Mucosa of descending colon (tissue), 3 donors: ENCODE data around the gene LGI1. TPM values are rescaled to one million over a fixed set of nuclear protein-coding genes. Genes with fewer than 3 reads are reported as not detected.

Source experiments
- ATAC-seq: fragments of 200-7000 bp; cut with Tn5 transposase; one replicate; pipeline ENCODE4 v1.9.1; 2020; ENCODE audit warnings: mild to moderate bottlenecking, moderate library complexity
- DNase-seq, 3 donors: peaks; one replicate each; pipeline ENCODE4 v3.0.0-alpha.2; 2020
- H3K36me3 ChIP-seq: fragments of 200-600 bp; one replicate; pipeline ENCODE4 v1.8.0; 2021; ENCODE audit warnings: low read depth, mild to moderate bottlenecking
- H3K4me1 ChIP-seq: fragments of 200-600 bp; one replicate; pipeline ENCODE4 v1.8.0; 2021; ENCODE audit warnings: low read depth, mild to moderate bottlenecking
- H3K4me3 ChIP-seq: fragments of 200-600 bp; one replicate; pipeline ENCODE4 v1.8.0; 2021; ENCODE audit warnings: mild to moderate bottlenecking
- H3K9me3 ChIP-seq: fragments of 200-600 bp; one replicate; pipeline ENCODE4 v1.8.0; 2021; ENCODE audit warnings: mild to moderate bottlenecking
- CTCF ChIP-seq: fragments of 200-600 bp; IDR thresholded peaks from one replicate; pipeline ENCODE4 v1.8.0; 2022; ENCODE audit warnings: antibody characterized with exemption, mild to moderate bottlenecking
- intact Hi-C, 2 donors: fragments of 100-400 bp; cut with DNase I in 1 of 2; cut with micrococcal nuclease in 1 of 2; formaldehyde crosslinking; loops; one replicate each; pipeline versions ENCODE4 v1.11.0 to v1.11.1; 2022; cut with DNase I, micrococcal nuclease
- total RNA-seq, 3 donors: library from RNA; stranded (reverse); fragmentation: NEBNext Ultra II Directional in 2 of 3; extraction: Animal tissue kit (Norgen Biotek cat#: 25700) in 2 of 3; gene quantifications; one replicate each; pipeline versions ENCODE4 v1.2.1 to v1.2.4, GENCODE V29; 2021 to 2023
- donor health status: DM: no; HTN: no; CAD: no; lungs with moderate emphysema.
- donor health status: DM: no; HTN: no; CAD: no.
- donor health status: DM: no; HTN: yes; CAD: no.

Gene LGI1
- total RNA-seq, 3 donors from 2014 or later, result 0.69 to 6.3 (median 1.3) TPM

- H3K4me1 ChIP-seq, result no peaks in the 10 kb centered on the region
- H3K4me3 ChIP-seq, result no peak overlapping the region
- no peak for TF ChIP-seq CTCF
- DNase-seq, result no peak
- no peaks in the 10 kb centered on the region for H3K36me3 ChIP-seq
- intact Hi-C loops, result no loop called here
- ATAC-seq, result no peak
- no peaks in the 10 kb centered on the region for H3K9me3 ChIP-seq
Measured at GRCh38 chr10:93771354-93771753, 13.6 kb downstream of the LGI1 start.

- Histone ChIP-seq H3K9me3 (no peaks in the 10 kb centered on the region), H3K4me1 (no peaks in the 10 kb centered on the region), H3K36me3 (no peaks in the 10 kb centered on the region), H3K4me3 (no peak overlapping the region)
- intact Hi-C loops, result no loop called here
- TF ChIP-seq CTCF, result no peak
- ATAC-seq (no peak), DNase-seq (no peak)
Measured at GRCh38 chr10:93773120-93773519, 15.4 kb downstream of the LGI1 start.

- no peak overlapping the region for H3K4me3 ChIP-seq
- ATAC-seq, result no peak
- no peaks in the 10 kb centered on the region for H3K9me3 ChIP-seq
- no peak for TF ChIP-seq CTCF
- H3K4me1 ChIP-seq, result no peaks in the 10 kb centered on the region
- no peak for DNase-seq
- intact Hi-C loops, result no loop called here
- H3K36me3 ChIP-seq, result no peaks in the 10 kb centered on the region
Measured at GRCh38 chr10:93773705-93774104, 16.0 kb downstream of the LGI1 start.

GRCh38 chr10:93775356-93775755, 17.6 kb downstream of the LGI1 start:
- no peak for TF ChIP-seq CTCF
- ATAC-seq, result no peak

GRCh38 chr10:93777092-93777491, 19.4 kb downstream of the LGI1 start:
- ATAC-seq (no peak), DNase-seq (no peak)
- Histone ChIP-seq H3K9me3 (no peaks in the 10 kb centered on the region), H3K36me3 (no peaks in the 10 kb centered on the region), H3K4me3 (no peak overlapping the region), H3K4me1 (no peaks in the 10 kb centered on the region)
- TF ChIP-seq CTCF, result no peak
- intact Hi-C loops, result no loop called here

More at GRCh38 chr10:93775356-93775755, 17.6 kb downstream of the LGI1 start:
- Histone ChIP-seq H3K4me3 (no peak overlapping the region), H3K9me3 (no peaks in the 10 kb centered on the region), H3K4me1 (no peaks in the 10 kb centered on the region), H3K36me3 (no peaks in the 10 kb centered on the region)
- no peak for DNase-seq
- intact Hi-C loops, result no loop called here

GRCh38 chr10:93784059-93784458, 26.3 kb downstream of the LGI1 start:
- no peak for TF ChIP-seq CTCF
- no peak overlapping the region for H3K4me3 ChIP-seq
- no peaks in the 10 kb centered on the region for H3K36me3 ChIP-seq
- ATAC-seq (no peak), DNase-seq (no peak)
- intact Hi-C loops, result no loop called here
- no peaks in the 10 kb centered on the region for H3K4me1 ChIP-seq
- H3K9me3 ChIP-seq, result no peaks in the 10 kb centered on the region
